IPS DF 4.7 (cell line): Measurements from ENCODE around the gene FBXW4.

Experiments used
- DNase-seq: peaks from one replicate; pipeline ENCODE4 v3.0.0-alpha.2; 2013; ENCODE audit warnings: low spot score; ENCODE audit errors: extremely low read depth

The FBXW4 gene

DNA sequence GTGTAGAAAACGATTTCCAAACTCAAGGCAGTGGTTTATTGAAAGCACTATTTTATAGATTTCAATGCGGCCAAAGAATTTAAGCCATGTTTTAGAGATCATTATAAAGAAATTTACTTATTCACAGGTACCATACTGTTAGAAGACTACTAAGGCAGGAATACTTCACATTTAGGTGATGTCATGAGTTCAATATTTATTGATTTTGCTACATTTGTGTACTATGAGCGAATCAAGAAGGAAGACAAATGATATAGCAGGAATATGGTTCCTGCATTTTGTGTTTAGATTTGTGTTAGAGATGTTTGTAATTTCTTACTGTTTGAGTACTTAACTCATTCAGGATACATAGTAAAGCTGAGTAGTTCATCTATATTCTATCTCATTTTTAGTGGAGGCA is 1.7 kb upstream of the FBXW4 start:
- no peak for DNase-seq

DNA sequence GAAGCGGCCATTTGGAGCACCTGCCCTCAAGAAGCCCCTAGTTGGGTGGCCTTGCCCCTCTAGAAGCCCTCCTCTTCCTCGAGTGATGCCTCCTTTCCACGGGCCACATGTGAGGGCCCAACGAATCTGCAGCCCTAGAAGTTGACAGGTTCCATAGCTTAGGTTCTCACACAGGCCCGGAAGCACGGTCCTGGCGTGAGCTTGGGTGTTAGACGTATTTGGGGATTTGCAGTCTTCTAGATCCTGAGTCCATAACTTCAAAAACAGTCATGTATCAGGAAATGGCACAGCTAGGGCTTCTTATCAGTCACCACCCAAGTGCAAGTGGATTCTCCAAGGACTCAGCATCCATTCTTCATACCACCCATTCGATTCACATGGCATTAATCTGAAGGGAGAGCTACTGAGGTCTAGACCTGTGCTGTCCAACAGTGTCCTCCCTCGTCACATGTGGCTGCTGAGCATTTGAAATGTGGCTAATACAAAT is 477 bp upstream of the FBXW4 start:
- DNase-seq = no peak

DNA sequence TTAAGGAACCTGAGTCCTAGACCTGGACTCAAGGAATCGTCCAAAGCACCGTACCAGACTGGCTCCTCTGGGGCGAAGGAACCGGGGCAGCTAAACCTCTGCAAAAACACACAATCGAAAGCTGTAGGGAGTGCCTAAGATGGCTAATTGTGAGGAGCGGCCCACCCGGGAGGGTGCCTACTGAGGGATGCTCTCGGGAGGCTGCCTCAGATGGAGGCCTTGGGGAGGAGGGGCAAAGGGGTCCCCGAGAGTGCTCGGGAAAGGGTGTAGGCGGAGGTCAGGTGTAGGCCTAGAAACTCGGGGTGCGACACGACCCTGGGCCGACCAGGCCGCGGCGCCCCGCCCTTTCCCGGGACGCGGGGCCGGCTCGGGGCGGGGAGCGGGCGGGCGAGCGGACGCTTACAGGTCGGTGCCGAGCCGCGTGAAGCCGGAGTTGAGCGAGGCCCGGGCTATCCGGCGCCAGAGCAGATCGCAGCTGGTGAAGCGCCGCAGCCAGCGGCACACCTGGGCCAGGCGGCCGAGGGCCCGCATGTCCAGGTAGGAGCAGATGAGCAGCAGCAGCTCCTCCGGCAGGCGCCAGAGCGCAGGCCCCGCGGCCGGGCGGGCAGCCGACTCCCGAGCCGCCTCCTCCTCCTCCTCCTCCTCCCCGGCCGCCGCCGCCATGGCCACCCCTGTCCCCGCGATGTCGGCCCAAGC is 844 bp downstream of the FBXW4 start:
- no peak for DNase-seq

DNA sequence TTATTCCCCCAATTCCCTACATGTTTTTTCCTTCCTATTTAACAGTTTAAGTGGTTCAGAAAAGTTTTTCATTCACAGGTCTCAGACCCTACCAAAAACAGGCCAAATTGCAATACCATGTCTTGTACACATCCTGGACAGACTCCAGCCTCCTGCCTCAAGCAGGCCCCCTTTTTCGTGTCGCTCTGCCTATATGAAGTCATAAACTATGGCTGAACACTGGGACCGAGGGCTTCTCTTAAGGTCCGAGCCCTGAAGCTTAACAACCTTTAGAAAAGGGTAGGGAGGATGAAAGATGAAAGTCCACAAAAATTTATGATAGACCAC is 1.4 kb downstream of the FBXW4 start:
- DNase-seq = no peak

DNA sequence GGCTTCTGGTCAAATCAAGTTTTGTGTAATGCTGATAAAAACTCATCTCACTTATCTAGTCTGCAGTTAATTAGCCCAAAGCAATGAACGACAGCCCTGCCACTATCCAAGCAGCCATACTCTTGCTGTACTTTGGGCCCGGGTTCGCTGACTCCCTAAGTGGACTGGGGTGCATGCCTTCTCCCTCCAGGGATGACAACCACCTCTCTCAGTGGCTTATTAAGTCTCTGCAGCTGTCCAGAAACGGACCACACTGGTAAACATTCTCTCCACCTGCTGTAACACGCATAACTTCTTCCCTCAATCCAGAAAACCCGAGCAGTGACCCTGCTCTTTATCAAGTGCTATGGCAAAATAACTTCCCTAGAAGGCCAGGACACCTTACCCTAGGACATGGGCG is 3.9 kb downstream of the FBXW4 start:
- DNase-seq = no peak

DNA sequence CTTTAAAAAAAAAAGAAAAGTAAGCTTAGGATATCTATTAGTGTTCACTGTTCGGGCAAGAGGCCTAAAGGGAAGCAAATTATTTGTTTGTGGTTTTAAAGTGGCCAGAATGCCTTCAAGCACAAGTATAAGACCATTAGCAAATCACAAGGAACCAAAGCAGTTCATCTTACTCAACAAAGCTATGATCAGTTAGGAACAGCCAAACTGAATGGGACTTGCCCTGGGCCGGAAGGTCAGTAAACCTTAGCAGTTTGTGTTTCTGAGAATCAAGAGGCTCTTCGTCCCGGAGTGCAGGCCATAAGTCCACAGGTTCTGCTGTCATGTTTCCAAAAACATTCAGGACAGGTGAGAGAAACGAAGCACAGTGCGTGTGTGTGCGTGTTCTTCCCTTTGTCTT is 4.5 kb downstream of the FBXW4 start:
- no peak for DNase-seq

DNA sequence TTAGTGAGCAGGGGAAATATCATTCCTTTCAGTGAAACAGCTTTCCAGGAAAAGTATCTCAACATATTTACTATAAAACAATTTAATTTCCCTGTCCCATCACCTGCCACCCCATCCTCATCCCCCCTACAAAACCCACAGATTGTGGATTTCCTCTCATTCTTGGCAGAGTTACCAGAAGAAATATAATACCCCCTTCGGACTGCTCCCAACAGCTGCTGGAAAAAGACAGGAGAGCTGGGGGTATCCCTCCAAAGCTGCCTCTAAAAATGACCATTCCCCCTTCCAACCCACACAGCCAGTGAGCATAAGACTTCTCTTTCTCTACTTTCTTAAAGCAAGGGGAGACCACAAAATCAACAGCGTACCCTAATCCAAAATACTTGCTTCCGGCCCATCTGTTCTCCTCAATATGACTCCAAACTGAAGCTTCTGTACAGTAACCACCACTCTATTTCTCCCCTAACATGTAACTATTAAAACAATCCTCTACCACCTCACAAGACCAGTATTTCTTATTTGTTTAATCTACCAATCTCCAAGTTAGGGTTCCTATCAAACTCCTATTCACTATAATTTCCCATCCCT is 7.8 kb downstream of the FBXW4 start:
- no peak for DNase-seq

DNA sequence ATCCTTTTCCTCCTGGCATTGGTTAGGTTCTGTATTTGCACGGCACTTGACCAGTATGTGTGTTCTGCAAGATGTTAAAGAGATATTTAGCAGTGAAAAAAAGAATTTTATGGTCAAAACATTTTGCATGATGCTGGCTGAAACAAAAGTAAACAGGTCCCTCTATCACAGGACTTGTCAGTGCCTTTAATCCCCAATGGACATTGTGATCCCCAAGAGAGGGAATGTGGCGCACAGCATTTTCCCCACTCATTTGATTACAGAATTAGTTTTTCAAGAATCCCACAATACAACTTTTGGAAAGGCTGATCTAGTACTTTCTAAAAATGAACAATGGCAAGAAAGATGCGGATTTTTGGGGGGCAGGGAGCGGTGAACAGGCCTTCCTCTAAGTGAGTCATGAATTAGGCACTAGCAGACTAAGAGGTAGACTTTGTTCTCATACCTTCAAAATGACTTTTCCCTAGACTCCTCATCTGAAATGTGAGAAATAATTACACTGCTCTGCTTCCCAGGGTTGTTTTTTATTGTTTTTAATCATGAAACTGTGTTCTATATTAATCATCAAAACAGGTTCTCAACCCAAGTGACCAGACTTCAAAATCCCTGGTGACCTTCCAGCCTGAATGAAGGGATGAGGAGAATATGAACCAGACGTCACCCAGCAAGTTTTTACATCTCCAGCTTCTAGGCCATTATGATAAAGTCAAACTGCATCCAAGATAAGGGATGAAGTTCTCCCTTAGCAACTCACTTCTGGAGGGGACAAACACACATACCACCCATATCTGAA is 8.6 kb downstream of the FBXW4 start:
- no peak for DNase-seq

DNA sequence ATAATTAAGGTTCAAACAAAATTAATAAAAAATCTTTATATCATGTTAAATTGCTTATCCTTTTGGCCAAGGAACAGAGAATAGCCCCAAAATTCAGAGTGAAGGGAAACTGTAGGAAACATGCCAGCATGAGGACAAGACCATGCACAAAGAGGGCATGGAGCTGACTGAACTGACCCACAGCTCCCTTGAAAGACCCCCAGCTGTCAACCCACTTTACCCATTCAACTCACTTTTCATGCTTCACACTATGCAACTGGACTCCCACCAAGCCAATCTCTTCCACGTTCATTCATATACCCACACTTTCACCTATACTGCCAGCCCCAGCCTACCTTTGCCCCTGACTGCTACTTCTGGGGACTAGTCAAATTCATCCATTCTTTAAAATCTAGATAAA is 10.2 kb downstream of the FBXW4 start:
- no peak for DNase-seq

DNA sequence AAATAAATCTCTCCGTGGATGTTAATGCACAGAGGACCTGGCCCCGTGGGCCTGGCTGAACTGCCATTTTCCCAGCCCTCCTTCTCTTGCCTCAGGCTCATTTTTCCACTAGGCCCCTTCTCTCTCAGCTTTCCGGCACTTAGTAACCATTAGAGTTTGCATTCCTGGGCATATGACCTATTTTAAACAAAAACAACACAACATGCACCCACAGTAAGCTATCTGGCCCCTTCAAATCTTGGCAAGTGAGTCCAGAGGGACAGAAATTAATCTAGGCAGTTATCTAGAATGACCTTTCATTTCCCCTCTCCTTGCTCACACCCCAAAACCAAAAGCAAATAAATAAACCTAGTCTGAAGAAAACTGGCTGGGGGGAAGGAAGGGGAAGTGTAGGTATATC is 11.7 kb downstream of the FBXW4 start:
- DNase-seq = no peak

DNA sequence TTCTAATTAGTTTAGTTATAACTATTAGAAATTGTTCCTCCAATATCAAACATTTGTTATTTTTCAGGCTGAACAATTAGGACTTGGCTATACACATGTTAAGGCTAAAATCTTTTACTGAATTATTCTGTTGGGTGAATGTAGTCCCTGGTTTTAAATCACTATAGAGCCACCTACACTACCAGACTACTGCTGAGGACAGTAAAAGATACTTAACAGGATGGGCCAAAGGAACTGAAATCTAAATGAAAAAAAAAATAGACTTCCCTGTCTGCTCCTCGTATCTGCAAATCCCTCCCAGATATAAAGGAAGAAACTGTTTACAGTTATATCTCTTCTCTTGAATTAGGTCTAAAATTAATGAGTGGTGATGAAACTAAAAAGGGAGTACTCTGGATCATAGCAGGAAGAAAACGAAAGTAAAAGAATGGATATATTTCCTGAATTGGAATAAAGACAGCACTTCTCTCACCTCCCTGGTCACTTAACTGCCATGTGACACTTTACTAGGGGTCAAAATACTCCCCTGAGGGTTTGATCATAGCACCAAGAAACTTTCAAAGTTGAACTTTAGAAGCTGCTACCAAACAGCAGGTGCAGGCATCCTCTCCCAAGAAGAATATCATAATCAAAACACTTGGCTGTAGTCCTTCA is 12.7 kb downstream of the FBXW4 start:
- DNase-seq = no peak

DNA sequence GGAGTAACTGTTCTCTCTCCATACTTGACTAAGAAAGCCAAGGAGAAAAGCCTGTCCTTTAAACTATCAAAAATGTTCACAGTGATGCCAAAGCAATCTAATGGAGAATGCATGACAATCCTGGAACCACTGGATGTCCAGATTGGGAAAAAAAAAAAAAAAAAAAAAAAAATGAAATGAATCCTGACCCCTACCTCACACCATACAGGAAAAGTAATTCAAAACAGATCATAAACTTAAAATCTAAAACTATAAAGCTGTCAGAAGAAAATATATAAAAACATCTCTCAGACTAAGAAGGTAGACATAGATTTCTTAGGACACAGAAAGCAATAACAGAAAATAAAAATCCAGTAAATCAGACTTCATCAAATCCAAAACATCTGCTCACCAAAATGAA is 18.4 kb downstream of the FBXW4 start:
- no peak for DNase-seq

DNA sequence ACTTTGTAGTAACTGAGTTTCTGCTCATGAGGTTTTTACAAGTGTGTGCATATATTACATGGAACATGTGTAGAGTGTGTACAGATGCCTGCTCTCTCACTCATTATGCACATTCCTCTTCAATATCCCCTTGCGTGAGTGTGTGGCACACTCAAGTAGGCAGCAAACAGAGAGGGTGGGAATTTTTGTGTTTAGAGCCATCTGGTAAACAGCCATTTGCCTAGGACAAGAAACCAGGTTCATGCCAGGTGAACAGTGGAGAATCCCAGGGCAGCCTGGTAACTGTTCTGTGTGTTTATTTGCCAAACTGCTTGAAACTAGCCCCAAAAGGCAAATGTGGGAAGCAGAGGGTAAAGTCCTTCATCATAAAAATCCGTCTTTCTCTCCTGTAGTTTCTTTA is 19.9 kb downstream of the FBXW4 start:
- no peak for DNase-seq

DNA sequence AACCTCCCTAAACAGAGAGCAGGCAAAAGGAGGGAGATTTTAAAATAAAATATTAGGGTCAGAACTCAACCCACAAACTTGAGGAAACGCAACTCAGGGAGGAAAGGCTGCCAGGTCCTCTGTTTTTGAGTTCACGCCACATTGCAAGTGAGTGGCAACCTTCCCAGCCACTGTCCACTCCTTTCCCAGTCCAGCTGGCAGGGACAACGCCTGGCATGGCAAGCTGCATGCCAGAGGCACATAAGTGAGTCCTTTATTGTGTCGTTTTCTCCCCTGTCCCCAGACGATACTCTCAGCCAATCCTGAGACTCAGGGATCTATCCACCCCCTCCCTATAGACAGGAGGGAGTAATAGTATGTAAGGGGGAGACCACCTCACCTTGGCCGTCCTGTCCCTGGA is 22.4 kb downstream of the FBXW4 start:
- DNase-seq = no peak

DNA sequence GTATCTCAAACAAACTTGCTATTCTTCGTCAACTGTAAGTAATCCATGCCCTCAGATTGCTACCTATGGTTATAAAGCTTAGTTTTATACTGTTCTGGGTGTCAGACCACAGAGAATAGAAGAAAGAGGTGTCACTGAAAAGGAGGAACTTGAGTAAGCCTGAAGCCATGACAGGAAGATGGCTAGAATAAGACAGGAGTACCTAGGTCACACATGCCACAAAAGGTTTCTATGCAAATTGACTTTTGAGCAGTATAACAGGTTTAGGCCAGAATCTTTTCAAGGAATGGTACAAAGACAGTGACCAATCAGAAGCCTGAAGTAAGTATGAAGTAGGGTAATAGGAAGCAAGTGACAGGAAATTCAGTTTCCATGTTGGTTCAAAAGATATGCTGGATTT is 23.5 kb downstream of the FBXW4 start:
- DNase-seq = no peak

DNA sequence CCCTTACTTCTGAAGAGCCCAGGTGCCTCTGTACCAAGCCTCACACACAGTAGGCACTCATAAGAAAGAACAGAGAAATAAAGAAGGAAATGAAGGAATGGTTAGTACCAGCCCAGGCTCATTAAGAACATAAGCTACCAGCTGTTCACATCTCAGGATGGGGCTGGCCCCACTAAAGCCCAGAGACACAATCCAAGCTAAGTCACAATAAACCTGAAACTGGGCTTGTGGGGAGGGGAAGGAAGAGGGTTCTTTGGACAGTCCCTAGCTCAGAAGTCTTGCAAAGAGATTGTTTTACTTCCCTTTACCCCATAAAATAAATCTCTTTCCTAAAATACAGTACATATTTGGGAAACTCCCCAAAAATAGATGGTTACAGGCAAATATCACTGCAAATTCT is 24.3 kb downstream of the FBXW4 start:
- DNase-seq = no peak

DNA sequence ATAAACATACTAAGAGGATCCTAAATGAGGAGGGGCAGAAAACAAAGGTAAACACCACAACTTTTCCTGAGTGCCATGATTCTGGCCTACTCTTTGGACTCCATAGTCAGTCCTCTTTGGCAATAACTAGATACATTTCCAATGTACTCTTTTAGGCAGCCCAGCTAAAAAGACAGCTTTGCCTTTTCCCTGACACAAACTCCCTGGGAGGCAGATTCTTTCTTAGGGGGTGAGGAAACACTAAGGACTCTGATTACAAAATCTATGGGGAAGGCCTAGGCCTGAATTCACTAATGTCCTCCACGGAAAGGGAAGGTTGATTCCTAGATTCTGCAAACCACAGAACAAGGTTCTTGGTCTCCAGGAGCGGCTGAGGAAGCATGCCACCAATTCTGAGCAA is 25.8 kb downstream of the FBXW4 start:
- DNase-seq = no peak

DNA sequence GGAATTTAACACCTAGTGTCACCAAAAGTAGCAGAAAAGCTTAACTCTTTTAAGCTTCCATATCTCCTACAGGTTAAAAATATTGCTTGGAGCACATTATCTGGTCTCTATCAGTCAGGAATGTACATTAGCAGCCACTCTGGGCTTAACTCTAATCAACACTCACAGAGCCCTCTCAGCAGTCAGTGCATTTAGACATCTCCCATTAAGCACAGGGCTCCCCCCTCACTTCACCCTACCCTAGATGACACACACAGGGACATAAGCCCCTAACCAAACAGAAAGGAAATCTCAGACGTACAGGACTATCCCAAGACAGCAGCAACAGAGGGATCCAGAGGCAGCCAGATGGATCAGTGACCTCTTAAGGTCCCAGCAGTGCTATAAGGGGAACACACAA is 26.4 kb downstream of the FBXW4 start:
- no peak for DNase-seq

DNA sequence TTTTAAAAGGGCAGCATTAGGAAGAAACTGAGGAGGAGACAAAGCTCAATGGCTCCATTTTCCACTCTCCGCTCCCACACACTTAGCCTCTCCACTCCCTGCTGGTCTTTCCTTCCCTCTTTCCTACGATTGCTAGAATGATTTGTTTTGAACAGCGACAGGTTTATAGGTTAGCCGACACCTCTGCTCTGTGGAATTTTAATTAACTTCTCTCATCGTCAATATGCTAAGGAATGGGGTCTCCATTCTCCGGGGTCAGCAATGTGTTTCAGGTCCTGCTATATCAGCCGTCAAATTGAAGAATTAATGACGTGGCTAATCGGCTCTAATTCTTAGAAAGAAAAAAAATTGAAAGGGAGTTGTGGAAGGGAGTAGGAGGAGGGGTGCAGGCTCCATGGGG is 28.9 kb downstream of the FBXW4 start:
- no peak for DNase-seq

DNA sequence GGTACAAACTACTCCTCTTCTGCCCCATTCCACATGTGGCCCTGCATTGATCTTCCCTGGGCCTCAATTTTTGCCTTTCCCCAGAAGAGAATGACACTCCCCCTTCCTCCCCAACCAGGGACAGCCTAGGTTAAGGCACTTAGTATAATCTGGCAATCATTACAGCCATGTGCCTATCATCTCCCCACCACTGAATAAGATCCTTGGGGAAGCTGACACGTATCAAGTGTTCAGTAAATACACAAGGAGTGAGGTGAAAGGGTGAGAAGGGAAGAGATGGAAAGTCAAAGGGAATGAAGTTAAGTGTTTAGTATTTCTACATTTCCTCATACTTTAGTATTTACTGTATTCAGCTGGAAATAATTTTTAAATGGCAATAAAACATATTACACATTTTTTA is 31.9 kb downstream of the FBXW4 start:
- no peak for DNase-seq

DNA sequence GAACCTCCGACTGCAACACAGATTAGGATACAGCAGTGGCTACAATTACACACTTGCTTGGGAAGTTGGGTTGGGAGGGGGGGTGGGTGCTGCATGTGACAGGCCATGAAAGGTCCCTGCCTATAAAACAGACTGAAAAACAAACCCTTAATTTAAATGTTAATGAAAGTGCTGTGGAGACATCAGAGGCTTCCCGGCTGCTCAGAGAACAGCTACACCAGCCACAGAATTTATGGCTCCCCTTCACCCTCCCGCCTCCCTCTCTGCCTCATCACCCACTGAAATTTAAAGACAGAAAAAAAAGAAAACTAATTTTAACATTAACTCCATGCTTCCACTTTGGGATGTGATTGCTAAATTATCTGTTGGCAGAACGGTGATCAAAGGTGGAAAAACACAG is 34.7 kb downstream of the FBXW4 start:
- DNase-seq = no peak

DNA sequence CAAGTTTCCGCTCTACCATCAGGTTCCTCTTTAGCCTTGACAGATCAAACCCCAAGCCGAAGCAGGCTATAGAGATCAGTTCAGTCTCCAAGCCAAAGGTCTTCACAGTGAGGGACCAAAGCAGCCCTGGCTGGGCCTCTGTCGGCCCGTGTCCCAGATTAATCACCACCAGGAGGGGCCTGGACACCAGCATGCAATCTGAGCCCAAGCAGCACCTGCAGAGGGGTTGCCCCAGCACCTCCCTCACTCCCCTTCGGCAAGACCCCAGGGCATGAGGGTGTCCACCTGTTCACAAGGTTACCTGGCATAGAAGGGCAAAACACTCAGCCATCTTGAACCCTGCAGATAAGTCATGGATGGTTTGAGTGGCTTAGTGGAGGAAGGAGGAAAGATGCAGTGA is 36.0 kb downstream of the FBXW4 start:
- DNase-seq = no peak
